GM19043 (cell line): ENCODE data around the gene TMEM45A.
"Not testable (repeated sequence)": the region's sequence is repeated elsewhere in the genome, so short reads cannot be mapped to it uniquely, and the experiment has no call there.

Experiments used
- ATAC-seq: cut with Tn5 transposase; IDR thresholded peaks from one replicate; pipeline ENCODE4 v1.9.1; 2021; ENCODE audit warnings: low read depth; ENCODE audit not compliant: unreplicated experiment

TMEM45A gene

GRCh38 chr3:100531093-100531492 lies 38.7 kb downstream of the TMEM45A start:
- no peak for ATAC-seq

DNA sequence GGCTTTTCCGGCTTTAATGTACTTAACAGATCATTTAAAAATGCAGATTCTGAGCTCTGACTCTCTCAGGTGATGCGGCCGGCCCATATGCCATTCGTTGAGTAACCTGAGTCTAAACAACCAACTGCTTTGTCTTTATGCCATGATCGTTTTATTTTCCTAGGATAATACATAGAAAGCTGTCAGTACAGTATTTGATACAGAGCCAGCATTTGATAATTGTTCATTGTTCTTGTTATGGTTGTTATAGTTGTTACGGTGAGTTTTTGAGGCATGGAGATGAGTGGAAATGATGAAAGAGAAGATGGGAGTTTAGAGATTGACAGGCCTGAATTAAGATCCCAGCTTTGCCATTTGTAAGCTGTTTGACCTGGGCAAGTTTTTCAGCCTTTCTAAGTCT lies 40.0 kb downstream of the TMEM45A start:
- no peak for ATAC-seq

GRCh38 chr3:100533176-100533575 lies 40.8 kb downstream of the TMEM45A start:
- no peak for ATAC-seq

- no peak for ATAC-seq
Measured at GRCh38 chr3:100535610-100535943, 43.2 kb downstream of the TMEM45A start.

DNA sequence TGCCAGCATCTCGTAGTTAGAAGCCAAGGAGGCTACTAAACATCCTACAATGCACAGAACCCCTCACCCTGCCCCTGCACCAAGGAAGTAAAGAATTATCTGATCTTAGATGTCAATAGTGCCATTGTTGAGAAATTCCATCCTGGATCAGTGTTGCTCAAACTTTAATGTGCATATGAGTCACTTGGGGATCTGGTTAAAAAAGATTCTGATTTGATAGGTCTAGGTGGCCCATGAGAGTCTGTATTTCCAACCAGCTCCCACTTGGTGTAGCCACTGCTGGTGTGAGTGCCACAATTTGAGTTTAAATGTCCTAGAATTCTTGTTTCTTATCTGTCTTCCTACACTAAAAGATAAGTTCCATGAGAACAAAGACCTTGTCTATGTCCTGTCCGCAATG lies 43.7 kb downstream of the TMEM45A start:
- ATAC-seq, result no peak

- ATAC-seq, result no peak
Measured at GRCh38 chr3:100537646-100538338, 45.4 kb downstream of the TMEM45A start.

DNA sequence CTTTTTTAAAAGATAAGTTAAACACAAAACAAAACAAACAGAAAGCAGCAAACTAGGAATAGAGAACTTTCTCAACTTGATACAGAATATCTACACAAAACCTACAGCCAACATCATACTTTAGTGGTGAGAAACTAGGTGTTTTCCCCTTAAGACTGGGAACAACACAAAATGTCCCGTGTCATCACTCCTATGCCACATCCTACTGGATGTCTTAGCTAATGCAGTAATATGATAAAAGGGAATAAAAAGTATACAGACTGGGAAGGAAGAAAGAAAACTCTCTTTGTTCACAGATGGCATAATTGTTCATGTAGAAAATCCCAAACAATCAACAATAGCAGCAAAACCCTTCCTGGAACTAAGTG lies 45.9 kb downstream of the TMEM45A start:
- ATAC-seq, result no peak

DNA sequence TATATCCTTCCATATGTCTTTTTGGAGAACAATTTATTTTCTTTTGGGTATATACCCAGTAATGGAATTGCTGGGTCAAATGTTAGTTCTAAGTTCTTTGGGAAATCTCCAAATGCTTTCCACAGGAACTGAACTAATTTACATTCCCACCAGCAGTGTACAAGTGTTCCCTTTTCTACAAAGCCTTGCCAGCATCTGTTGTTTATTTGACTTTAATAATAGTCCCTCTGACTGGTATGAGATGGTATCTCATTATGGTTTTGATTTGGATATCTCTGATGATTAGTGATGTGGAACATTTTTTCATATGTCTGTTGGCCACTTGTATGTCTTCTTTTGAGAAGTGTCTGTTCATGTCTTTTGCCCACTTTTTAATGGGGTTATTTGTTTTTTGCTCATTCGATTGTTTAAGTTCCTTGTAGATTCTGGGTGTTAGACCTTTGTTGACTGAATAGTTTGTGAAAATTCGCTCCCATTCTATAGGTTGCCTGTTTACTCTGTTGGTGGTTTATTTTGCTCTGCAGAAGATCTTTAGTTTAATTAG lies 48.4 kb downstream of the TMEM45A start:
- no peak for ATAC-seq

- ATAC-seq, result not testable (repeated sequence)
Measured at GRCh38 chr3:100541428-100541827, 49.0 kb downstream of the TMEM45A start.

GRCh38 chr3:100545371-100545770 lies 53.0 kb downstream of the TMEM45A start:
- ATAC-seq, result no peak

DNA sequence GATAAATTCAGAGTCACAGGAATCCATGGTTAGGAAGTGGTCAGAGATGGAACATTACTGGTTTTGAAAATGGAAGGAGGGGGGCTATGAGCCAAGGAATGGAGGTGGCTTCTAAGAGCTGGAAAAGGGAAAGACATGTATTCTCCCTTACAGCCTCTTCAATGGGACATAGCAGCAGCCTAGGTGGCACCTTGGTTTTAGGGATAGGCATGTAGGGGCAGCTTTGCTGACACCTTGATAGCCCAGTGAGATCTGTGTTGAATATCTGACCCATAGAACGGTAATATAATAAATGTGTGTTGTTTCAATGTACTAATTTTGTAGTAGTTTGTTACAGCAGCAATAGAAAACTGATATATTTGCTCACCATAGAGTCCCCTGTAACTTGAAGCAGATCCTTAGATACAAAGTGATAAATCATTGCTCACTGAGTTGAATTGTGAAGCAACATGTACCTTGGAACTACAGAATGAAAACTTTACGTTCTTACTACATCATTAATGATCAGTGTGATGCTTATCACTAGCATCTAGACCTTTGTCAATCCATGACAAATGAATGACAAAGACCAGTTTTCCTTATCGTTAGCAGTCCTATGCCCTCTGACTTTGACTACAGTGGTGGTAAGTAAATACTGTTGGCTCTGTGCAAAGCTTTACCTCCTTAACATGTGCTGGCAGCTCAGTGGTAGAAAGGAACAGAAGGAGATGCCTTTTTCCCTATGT lies 53.8 kb downstream of the TMEM45A start:
- ATAC-seq, result no peak

DNA sequence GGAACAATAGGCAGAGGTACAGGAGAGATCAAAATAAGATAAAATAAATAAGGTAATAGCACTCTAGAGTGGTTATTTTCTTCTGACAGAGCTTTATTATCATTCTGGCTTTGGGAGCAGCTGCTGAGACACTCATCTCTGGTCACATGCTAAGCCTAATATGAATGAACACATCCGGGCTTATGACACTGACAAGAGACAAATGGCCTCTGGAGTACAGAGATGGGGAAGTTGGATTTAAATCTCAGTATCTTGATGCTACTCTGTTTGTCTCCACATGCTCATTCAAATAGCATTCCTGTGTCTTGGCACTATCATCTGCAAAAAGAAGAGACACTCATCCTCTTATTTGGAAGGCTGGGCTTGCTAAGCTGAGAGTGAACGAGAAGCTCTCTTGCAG lies 55.6 kb downstream of the TMEM45A start:
- ATAC-seq, result no peak

- no peak for ATAC-seq
Measured at GRCh38 chr3:100553618-100554372, 61.4 kb downstream of the TMEM45A start.

DNA sequence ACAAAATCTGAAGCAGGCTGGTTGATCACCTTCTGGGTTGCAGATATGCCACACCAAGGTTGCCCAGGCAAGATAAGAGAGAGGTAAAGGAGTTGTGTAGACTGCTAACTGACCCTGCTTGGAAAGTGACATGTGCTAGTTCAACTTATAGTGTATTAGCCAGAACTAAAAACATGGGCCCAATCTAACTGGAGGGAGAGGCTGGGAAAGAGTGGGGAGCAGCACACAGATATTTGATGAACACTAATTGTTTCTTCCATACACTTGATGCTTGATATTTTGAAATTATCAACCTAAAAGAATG lies 61.9 kb downstream of the TMEM45A start:
- no peak for ATAC-seq

- no peak for ATAC-seq
Measured at GRCh38 chr3:100556673-100557310, 64.4 kb downstream of the TMEM45A start.

DNA sequence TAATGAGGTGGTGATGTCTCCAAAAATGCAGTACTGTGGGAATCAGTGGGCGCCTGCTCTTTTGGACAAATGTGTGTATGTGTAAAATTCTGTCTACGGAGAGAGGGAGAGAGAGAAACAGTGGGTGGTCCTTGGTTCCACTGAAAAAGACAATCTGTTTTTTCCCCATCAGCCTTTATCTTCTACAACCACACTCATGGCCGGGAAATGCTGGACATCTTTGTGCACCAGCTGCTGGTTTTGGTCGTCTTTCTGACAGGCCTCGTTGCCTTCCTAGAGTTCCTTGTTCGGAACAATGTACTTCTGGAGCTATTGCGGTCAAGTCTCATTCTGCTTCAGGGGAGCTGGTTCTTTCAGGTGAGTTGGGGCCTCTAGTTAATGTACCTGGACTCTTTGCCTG lies 65.8 kb downstream of the TMEM45A start:
- ATAC-seq, result no peak

- no peak for ATAC-seq
Measured at GRCh38 chr3:100560426-100560825, 68.0 kb downstream of the TMEM45A start.

- no peak for ATAC-seq
Measured at GRCh38 chr3:100561459-100562158, 69.2 kb downstream of the TMEM45A start.

DNA sequence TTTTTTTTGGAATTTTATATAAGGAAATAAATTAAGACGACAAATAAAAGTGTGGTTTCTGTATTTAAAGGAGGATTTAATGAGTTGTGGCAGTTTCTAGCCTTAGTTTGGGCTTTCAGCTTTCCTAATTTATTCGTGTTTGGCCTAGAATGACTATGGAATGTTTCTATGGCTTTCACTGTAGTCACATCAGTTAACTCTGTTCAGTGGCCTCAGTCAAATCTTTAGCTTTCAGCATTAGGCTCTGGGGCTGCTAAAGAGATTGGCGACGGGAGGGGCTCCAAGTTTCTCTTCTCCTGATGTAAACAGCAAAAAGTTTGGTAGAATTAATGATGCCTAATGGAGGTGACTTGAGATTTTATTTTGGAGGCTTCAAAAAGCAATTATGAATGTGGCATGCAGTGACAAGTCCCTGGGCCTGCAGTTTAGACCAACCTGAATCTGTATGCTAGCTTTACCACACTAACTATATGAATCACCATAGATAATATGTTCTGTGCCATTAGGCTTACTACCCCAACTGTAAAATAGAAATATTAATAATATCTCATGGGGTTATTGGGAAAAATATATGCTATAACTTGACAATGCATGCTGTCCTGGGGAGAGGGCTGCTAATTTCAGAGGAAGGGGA lies 69.9 kb downstream of the TMEM45A start:
- ATAC-seq, result no peak

DNA sequence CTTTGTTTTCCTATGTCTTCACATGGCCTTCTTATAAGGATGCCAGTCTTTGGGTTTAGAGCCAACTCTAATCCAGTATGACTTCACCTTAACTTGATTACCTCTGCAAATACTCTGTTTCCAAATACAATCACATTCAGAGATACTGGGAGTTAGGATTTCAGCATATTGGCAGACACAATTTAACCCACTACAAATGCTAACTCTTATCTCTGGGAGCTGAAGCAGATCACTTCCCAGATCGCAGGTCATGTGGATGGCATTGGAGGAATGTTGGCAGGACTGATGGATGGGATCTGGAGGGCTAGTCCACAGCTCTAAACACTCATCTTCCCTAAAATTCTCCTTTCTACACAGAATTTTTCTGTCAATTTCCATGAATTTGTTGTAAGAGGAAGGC lies 70.8 kb downstream of the TMEM45A start:
- no peak for ATAC-seq
